Sigmoid colon (tissue), 7 donors: Measurements from ENCODE around the gene GNE. TPM values are rescaled to one million over a fixed set of nuclear protein-coding genes. Genes with fewer than 3 reads are reported as not detected.

Experiments
- DNase-seq: peaks from one replicate; pipeline ENCODE4 v3.0.0-alpha.2; 2019
- H3K27ac ChIP-seq, 4 donors: fragments of 200-600 bp; sonication (generic); one replicate each; pipeline ENCODE4 v1.5.1; 2016 to 2019; ENCODE audit warnings: mild to moderate bottlenecking in 1 of 4
- H3K27me3 ChIP-seq, 3 donors: fragments of 200-600 bp; sonication (generic); one replicate each; pipeline ENCODE4 v1.5.1; 2019; ENCODE audit warnings: mild to moderate bottlenecking in 1 of 3
- H3K36me3 ChIP-seq, 4 donors: fragments of 200-600 bp; sonication (generic); one replicate each; pipeline ENCODE4 v1.5.1; 2016 to 2019
- H3K4me1 ChIP-seq, 4 donors: fragments of 200-600 bp; sonication (generic); one replicate each; pipeline ENCODE4 v1.5.1; 2017 to 2019
- H3K4me3 ChIP-seq, 4 donors: fragments of 200-600 bp; sonication (generic); one replicate each; pipeline ENCODE4 v1.5.1; 2017 to 2019; ENCODE audit warnings: mild to moderate bottlenecking in 2 of 4, moderate library complexity in 1 of 4
- H3K9me3 ChIP-seq, 4 donors: fragments of 200-600 bp in 3 of 4; sonication (generic) in 3 of 4; one replicate each; pipeline versions ENCODE4 v1.5.1 to v1.6.1; 2013 to 2019
- EP300 ChIP-seq, 4 donors: sonication (generic); formaldehyde crosslinking; IDR thresholded peaks; one replicate each; pipeline ENCODE4 v1.6.1; 2017; ENCODE audit warnings: antibody characterized with exemption in 4 of 4
- POLR2A ChIP-seq, 2 donors: fragments of 450-650 bp; IDR thresholded peaks; one replicate each; pipeline ENCODE4 v1.6.1; 2016; ENCODE audit warnings: antibody characterized with exemption in 2 of 2, mild to moderate bottlenecking in 2 of 2, moderate library complexity in 2 of 2
- POLR2AphosphoS5 ChIP-seq, 4 donors: sonication (generic); formaldehyde crosslinking; IDR thresholded peaks; one replicate each; pipeline ENCODE4 v1.6.1; 2017; ENCODE audit warnings: antibody characterized with exemption in 4 of 4
- WGBS, 2 donors: extraction: QIAGEN DNeasy Blood & Tissue Kit; methylation state at CpG; one replicate each; pipeline ENCODE4 v1.1.7; 2013; 5-methylcytosine and 5-hydroxymethylcytosine counted together
- intact Hi-C: fragments of 100-400 bp; cut with DNase I; formaldehyde crosslinking; loops from one replicate; pipeline ENCODE4 v1.15.1; 2023
- polyA plus RNA-seq, 3 donors: library from polyadenylated mRNA; stranded (reverse); fragments of 200-250 nt; gene quantifications; one replicate each; pipeline ENCODE4 v1.2.3, GENCODE V29; 2013
- total RNA-seq, 4 donors: library from RNA; depleted of rRNA; stranded (reverse); fragments of >200 nt; gene quantifications; one replicate each; pipeline ENCODE4 v1.1.0, GENCODE V29; 2016
- TF ChIP-seq, protein P1 (sequence below), 4 experiments: fragments of 450-650 bp in 3 of 4; fragments of 200-600 bp in 1 of 4; IDR thresholded peaks; one replicate each; pipeline ENCODE4 v1.5.1; 2016 to 2019; ENCODE audit warnings: antibody characterized with exemption in 4 of 4, mild to moderate bottlenecking in 3 of 4, moderate library complexity in 2 of 4
- donor health status: healthy with polysubstance abuse.
- donor health status: Bipolar disorder and iron deficiency.
- donor health status: healthy.

The GNE gene
- total and polyA plus RNA-seq, 7 donors: 22.5 to 74.0 (median 28.2) TPM

DNA sequence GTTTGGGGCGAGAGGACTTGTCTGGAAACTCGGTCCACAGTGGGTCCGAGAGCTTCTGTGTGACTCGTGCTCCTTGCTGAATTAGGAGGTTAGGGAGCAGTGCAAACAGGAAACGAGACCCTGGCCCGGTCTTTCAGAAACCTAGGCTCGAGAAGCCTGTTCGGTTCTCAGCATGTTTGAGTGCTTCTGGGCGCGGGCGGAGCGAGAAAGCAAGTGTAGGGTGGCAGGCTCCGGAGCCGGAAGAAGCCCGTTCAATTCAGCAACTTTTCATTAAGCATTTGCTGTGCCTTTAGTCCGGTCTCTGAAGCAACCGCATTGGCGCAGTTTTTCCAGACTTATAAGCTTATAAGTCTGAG lies 67.0 kb downstream of the GNE start:
- H3K36me3 ChIP-seq: no peaks in the 10 kb centered on the region
- H3K4me1 ChIP-seq: peaks cover 0 to 46% (median 41%) of the 10 kb centered on the region in 4 donors
- no peaks in the 10 kb centered on the region for H3K27me3 ChIP-seq
- intact Hi-C loops: loop anchor here (2.0 to 5.0 kb wide), 5 partner anchors 54 to 296 kb away; partner anchors contain the start of genes GLIPR2 and GNE
- peak overlapping the region; percentile 86 to 98 (median 90) for H3K4me3 ChIP-seq
- WGBS, 2 donors: 0% methylated on average over 18 of the region's 18 CpGs
- TF ChIP-seq, protein P1, sequence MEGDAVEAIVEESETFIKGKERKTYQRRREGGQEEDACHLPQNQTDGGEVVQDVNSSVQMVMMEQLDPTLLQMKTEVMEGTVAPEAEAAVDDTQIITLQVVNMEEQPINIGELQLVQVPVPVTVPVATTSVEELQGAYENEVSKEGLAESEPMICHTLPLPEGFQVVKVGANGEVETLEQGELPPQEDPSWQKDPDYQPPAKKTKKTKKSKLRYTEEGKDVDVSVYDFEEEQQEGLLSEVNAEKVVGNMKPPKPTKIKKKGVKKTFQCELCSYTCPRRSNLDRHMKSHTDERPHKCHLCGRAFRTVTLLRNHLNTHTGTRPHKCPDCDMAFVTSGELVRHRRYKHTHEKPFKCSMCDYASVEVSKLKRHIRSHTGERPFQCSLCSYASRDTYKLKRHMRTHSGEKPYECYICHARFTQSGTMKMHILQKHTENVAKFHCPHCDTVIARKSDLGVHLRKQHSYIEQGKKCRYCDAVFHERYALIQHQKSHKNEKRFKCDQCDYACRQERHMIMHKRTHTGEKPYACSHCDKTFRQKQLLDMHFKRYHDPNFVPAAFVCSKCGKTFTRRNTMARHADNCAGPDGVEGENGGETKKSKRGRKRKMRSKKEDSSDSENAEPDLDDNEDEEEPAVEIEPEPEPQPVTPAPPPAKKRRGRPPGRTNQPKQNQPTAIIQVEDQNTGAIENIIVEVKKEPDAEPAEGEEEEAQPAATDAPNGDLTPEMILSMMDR (IDR thresholded peaks at IDR 0.05): no peak
- TF ChIP-seq EP300 (IDR thresholded peaks at IDR 0.05): no peak
- TF ChIP-seq POLR2AphosphoS5 (IDR thresholded peaks at IDR 0.05): no peak
- TF ChIP-seq POLR2A (IDR thresholded peaks at IDR 0.05): no peak
- H3K9me3 ChIP-seq: no peaks in the 10 kb centered on the region
- peak overlapping the region; percentile 90 to 95 (median 92) for H3K27ac ChIP-seq
- peak; percentile 72 for DNase-seq

GRCh38 chr9:36190388-36191289 lies 67.6 kb downstream of the GNE start, which contains the start of gene CLTA:
CLTA (plus strand) TSS chr9:36190921; CDS start chr9:36191057, 136 bp downstream.
- H3K9me3 ChIP-seq: no peaks in the 10 kb centered on the region
- peak; percentile 72 to 91 for TF ChIP-seq POLR2A (IDR thresholded peaks at IDR 0.05)
- peak; percentile 87 to 98 (median 96) for TF ChIP-seq POLR2AphosphoS5 (IDR thresholded peaks at IDR 0.05)
- TF ChIP-seq, protein P1 (IDR thresholded peaks at IDR 0.05): peak; percentile 22 to 53 (median 48)
- TF ChIP-seq EP300 (IDR thresholded peaks at IDR 0.05): no peak
- DNase-seq: peak; percentile 99
- intact Hi-C loops: loop anchor here (2.0 to 5.0 kb wide), 5 partner anchors 54 to 297 kb away; partner anchors contain the start of genes GLIPR2 and GNE
- H3K4me3 ChIP-seq: peak within 1 kb of the TSS; percentile 86 to 98 (median 90)
- H3K27me3 ChIP-seq: no peaks in the 10 kb centered on the region
- peaks cover 0 to 46% (median 41%) of the 10 kb centered on the region in 4 donors for H3K4me1 ChIP-seq
- peak within 1 kb of the TSS; percentile 90 to 95 (median 92) for H3K27ac ChIP-seq
- WGBS, 2 donors: 0% methylated on average over 68 of the region's 68 CpGs
- no peaks in the 10 kb centered on the region for H3K36me3 ChIP-seq

DNA sequence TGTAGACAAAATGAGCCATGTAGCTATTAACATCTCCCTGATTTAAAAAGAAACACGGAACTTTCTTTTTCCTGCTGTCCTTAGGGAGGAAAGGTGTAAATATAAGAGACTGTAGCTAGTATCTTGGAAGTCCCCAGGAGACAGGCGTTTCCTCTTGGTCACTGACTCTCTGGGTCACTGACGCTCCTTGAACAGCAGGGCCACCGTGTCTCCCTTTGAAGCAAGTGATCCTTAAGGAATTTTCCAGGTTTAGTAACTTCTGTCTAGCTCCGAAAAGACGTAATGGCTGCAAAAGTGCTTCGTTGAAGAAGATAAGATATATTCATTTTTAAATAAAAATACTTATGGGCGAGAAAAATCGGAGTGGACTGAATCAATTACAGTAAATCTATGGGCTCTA lies 68.3 kb downstream of the GNE start:
- DNase-seq: peak; percentile 53
- 3 to 11% methylated on average over 9 of the region's 9 CpGs for WGBS, 2 donors
- no peaks in the 10 kb centered on the region for H3K36me3 ChIP-seq
- peak overlapping the region; percentile 90 to 95 (median 92) for H3K27ac ChIP-seq
- peak overlapping the region; percentile 86 to 98 (median 90) for H3K4me3 ChIP-seq
- no peaks in the 10 kb centered on the region for H3K9me3 ChIP-seq
- H3K4me1 ChIP-seq: peaks cover 0 to 44% (median 40%) of the 10 kb centered on the region in 4 donors
- TF ChIP-seq POLR2AphosphoS5 (IDR thresholded peaks at IDR 0.05) (no peak), EP300 (IDR thresholded peaks at IDR 0.05) (no peak), POLR2A (IDR thresholded peaks at IDR 0.05) (no peak)
- TF ChIP-seq, protein P1 (IDR thresholded peaks at IDR 0.05): no peak
- no peaks in the 10 kb centered on the region for H3K27me3 ChIP-seq
- intact Hi-C loops: loop anchor here (2.0 to 5.0 kb wide), 5 partner anchors 53 to 297 kb away; partner anchors contain the start of genes GLIPR2 and GNE

- Histone ChIP-seq H3K27ac (no peak overlapping the region), H3K27me3 (no peaks in the 10 kb centered on the region), H3K4me1 (peaks cover 0 to 26% (median 22%) of the 10 kb centered on the region in 4 donors), H3K9me3 (no peaks in the 10 kb centered on the region), H3K4me3 (no peak overlapping the region), H3K36me3 (no peaks in the 10 kb centered on the region)
- intact Hi-C loops: no loop called here
- 94 to 95% methylated on average over 5 of the region's 5 CpGs for WGBS, 2 donors
- TF ChIP-seq, protein P1 (IDR thresholded peaks at IDR 0.05): no peak
- TF ChIP-seq EP300 (IDR thresholded peaks at IDR 0.05) (no peak), POLR2AphosphoS5 (IDR thresholded peaks at IDR 0.05) (no peak), POLR2A (IDR thresholded peaks at IDR 0.05) (no peak)
- DNase-seq: peak; percentile 21
Observed at GRCh38 chr9:36188212-36188611, 70.0 kb downstream of the GNE start.
